Sigmoid colon (tissue), 3 donors: ENCODE results near the gene LHX6.

Source experiments
- POLR2A ChIP-seq, 2 donors: fragments of 450-650 bp; IDR thresholded peaks; one replicate each; pipeline ENCODE4 v1.6.1; 2016; ENCODE audit warnings: antibody characterized with exemption in 2 of 2, mild to moderate bottlenecking in 2 of 2, moderate library complexity in 2 of 2
- TF ChIP-seq, protein P1 (sequence below), 4 experiments: fragments of 450-650 bp in 3 of 4; fragments of 200-600 bp in 1 of 4; IDR thresholded peaks; one replicate each; pipeline ENCODE4 v1.5.1; 2016 to 2019; ENCODE audit warnings: antibody characterized with exemption in 4 of 4, mild to moderate bottlenecking in 3 of 4, moderate library complexity in 2 of 4

- TF ChIP-seq, protein P1, sequence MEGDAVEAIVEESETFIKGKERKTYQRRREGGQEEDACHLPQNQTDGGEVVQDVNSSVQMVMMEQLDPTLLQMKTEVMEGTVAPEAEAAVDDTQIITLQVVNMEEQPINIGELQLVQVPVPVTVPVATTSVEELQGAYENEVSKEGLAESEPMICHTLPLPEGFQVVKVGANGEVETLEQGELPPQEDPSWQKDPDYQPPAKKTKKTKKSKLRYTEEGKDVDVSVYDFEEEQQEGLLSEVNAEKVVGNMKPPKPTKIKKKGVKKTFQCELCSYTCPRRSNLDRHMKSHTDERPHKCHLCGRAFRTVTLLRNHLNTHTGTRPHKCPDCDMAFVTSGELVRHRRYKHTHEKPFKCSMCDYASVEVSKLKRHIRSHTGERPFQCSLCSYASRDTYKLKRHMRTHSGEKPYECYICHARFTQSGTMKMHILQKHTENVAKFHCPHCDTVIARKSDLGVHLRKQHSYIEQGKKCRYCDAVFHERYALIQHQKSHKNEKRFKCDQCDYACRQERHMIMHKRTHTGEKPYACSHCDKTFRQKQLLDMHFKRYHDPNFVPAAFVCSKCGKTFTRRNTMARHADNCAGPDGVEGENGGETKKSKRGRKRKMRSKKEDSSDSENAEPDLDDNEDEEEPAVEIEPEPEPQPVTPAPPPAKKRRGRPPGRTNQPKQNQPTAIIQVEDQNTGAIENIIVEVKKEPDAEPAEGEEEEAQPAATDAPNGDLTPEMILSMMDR (IDR thresholded peaks at IDR 0.05), result no peak
- TF ChIP-seq POLR2A (IDR thresholded peaks at IDR 0.05), result no peak
These were observed 33.3 kb upstream of the LHX6 start for GRCh38 chr9:122262073-122262472.
